Effector CD8-positive, alpha-beta T cell (primary cell): Measurements from ENCODE around the gene CREB3L4.
"Not testable (repeated sequence)": the region's sequence is repeated elsewhere in the genome, so short reads cannot be mapped to it uniquely, and the experiment has no call there.

Source experiments
- DNase-seq: peaks from one replicate; lab custom pipeline; 2025; lab: John Stamatoyannopoulos, UW

Gene CREB3L4

GRCh38 chr1:153958111-153958960 lies 9.4 kb upstream of the CREB3L4 start, which contains the start of gene CRTC2:
CRTC2 (minus strand) TSS chr1:153958612; CDS start chr1:153958497, 115 bp downstream.
- peak; percentile 94 for DNase-seq

DNA sequence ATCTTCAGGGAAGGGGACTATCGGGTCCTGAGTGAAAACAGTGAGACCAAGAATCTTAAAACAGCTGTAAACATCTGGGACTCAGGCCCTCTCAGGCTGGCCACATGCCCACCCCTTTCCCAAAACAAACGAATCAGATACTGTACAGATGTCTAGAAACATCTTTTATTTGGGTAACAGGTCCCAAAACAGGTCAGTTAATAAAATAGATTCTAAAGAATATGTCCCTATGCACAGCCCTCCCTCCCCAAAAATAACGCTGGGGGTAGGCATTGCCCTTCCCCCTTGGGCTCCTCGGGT lies 8.8 kb upstream of the CREB3L4 start:
- no peak for DNase-seq

DNA sequence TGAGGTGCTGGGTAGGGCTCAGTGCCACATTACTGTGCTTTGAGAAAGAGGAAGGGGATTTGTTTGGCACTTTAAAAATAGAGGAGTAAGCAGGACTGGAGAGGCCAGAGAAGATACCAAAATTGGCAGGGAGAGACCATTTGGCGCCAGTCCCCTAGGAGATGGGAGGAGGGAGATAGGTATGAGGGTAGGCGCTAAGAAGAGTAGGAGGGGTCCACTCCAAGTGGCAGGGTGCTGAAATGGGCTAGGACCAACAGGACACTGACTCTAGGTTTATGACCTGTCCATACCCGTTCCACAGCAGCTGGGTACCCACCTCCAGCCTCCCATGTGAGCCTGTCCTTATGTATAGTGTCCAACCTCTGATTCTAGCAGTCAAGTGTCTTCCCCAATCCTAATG lies 8.2 kb upstream of the CREB3L4 start:
- DNase-seq = no peak

- no peak for DNase-seq
These were observed 7.5 kb upstream of the CREB3L4 start for GRCh38 chr1:153960206-153960605.

DNA sequence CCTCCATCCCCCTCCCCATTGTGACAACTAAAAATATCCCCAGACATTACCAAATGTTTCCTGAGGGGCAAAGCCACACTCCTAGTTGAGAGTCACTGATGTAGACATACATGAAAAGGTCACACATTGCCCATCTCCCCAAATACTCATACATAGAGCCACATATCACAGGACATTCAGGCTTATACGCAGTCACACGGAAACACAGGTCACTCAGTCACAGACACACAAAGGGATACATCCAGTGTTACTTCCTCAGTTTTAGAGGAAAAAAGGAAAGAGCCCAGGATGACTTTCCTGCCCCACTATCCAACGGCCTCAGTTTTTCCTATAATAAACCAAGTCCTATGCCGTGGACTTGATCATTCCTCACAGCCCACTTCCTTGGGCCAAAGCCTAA lies 6.3 kb upstream of the CREB3L4 start:
- no peak for DNase-seq

DNA sequence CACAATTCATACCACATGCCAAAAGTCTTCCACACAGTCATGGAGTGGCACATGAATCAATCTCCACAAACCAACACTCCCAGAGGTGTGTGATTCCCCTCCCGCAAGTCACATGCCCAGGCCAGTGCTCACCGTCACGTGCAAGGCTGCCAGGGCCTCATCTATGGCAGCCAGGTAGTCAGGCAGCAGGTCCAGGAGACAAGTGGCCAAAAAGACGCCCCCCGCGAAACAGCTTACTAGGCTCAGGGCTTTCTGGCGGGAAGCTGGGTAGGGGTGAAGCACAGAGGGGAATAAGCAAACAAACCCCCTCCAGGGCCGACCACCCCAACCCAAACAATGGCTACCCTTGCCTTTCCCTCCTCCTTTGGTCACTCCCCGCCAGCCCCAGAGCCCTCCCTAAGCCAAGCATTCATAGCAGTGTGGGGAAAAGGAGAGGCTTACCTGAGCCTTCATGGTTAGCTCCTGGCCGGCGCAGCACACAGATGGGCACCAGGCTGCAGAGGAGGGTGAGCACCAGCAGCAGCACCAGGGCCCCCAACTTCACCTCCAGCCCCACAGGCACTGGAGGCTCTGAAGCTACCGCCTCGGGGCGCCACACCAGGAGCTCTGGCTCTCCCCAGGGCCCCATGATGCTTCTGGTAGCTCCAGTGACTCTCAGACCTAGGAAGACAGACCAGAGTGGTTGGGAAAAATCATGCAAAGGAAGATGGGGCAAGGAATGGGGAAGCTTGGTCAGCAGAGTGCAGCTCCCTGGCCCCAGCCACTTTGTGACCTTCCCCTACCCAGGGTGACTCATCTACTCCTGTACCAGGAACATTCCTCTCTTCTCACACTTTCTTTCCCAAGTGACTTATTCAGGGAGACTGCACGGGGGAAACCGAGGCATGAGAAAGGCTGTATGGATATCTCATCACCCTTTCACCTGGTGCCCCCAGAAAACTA lies 5.3 kb upstream of the CREB3L4 start:
- DNase-seq = no peak

- peak; percentile 93 for DNase-seq
These were observed 4.5 kb upstream of the CREB3L4 start, which contains the start of gene SLC39A1 for GRCh38 chr1:153963030-153963849. SLC39A1 (minus strand) TSS chr1:153963537; CDS start chr1:153962715, 822 bp downstream.

GRCh38 chr1:153963850-153964331 lies 3.8 kb upstream of the CREB3L4 start:
- no peak for DNase-seq

- DNase-seq = no peak
These were observed 280 bp downstream of the CREB3L4 start for GRCh38 chr1:153968000-153968363.

DNA sequence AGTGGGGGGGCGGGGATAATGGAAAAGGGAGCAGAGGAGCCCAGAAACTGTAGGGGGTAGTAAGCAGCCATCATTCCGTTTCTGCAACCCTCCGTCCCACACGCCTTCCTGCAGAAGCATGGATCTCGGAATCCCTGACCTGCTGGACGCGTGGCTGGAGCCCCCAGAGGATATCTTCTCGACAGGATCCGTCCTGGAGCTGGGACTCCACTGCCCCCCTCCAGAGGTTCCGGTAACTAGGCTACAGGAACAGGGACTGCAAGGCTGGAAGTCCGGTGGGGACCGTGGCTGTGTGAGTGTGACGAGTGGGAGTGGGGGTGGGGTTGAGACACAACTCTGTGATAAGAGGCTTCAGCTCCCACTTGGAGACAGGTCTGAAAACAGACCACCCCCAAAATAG lies 706 bp downstream of the CREB3L4 start:
- DNase-seq = no peak

GRCh38 chr1:153968972-153969371 lies 1.3 kb downstream of the CREB3L4 start:
- no peak for DNase-seq

DNA sequence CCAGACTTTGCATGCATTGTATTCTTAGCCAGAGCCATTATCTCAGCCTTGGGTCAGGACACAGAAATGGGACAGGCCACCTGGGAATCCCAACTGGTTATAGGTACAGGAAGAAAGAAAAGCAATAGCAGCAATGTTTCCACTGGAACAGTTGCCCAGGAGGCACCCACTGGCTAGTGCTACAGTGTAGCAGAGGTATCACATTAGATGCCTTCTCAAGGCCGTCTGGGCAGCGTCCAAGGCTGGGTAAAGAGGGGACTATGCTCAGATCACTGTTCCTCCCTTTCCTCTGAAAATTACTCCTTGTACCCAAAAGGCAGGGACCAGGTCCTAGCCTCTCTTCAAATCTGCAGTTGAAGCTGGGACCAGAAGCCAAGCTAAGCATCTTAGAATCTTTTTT lies 2.6 kb downstream of the CREB3L4 start:
- DNase-seq = no peak

DNA sequence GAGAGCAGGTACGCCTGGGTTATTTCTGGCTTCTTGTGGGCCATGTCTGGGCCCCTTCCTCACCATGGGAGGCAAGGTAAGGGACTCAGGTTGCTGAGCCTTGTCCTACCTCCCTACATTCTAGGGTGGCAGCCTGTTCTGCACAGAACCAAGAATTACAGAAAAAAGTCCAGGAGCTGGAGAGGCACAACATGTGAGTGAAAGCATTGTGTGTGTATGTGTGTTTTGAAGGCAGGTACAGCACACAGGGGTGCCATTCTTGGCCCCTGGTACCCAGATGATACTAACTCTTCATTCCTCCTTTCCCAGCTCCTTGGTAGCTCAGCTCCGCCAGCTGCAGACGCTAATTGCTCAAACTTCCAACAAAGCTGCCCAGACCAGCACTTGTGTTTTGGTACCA lies 5.4 kb downstream of the CREB3L4 start:
- no peak for DNase-seq

GRCh38 chr1:153973525-153973924 lies 5.8 kb downstream of the CREB3L4 start:
- no peak for DNase-seq

DNA sequence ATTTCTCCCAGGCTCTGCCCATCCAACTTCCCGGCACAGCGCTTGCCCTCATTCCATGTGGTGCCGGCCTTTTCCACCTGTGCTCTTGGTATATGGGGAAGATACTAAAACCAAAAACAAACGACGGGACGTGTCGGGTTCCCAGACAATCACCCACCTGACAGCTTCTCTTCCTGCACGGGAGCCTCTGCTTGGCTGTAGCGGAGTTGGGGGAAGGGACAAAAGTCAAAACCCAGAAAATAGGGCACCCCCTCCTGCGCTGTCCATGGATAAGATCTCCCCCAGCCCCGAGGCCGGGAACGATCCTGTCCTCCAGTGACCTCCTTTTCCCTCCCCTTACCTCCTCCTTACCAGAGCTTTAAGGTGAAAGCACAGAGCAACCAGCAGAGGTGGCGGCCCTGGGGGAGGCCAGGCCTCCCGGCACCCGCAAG lies 9.1 kb downstream of the CREB3L4 start:
- DNase-seq = no peak

- peak; percentile 74 for DNase-seq
These were observed 9.8 kb downstream of the CREB3L4 start, which contains the start of gene JTB for GRCh38 chr1:153977250-153978240. JTB (minus strand) TSS chr1:153977674; CDS start chr1:153977252, 422 bp downstream.

- DNase-seq = no peak
These were observed 10.7 kb downstream of the CREB3L4 start for GRCh38 chr1:153978274-153978909.

DNA sequence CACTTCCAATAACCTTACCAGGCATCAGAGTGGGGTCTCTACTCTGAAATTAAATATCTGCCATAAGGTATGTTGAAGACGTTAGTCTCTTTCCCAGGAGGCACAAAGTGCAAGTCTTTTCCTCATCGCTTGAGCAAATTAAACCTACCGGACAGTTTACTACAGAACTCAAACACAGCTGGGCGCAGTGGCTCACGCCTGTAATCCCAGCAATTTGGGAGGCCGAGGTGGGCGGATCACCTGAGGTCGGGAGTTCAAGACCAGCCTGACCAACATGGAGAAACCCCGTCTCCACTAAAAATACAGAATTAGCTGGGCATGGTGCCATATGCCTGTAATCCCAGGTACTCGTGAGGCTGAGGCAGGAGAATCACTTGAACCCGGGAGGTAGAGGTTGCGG lies 11.4 kb downstream of the CREB3L4 start:
- DNase-seq = not testable (repeated sequence)

GRCh38 chr1:153981735-153982134 lies 14.0 kb downstream of the CREB3L4 start:
- not testable (repeated sequence) for DNase-seq
